Measurements from ENCODE around the gene EFCAB11.

Gene EFCAB11

GRCh38 chr14:89814126-89814525, 140.4 kb downstream of the EFCAB11 start:
- DNase-seq (ENCODE audit: low read depth in 3 of 3) = no peak

GRCh38 chr14:89813617-89814031, 140.9 kb downstream of the EFCAB11 start:
- DNase-seq (ENCODE audit: low read depth in 3 of 3) = no peak

- DNase-seq (ENCODE audit: low read depth in 3 of 3) = no peak
Observed at GRCh38 chr14:89811954-89812575, 142.5 kb downstream of the EFCAB11 start.

GRCh38 chr14:89810101-89810500, 144.4 kb downstream of the EFCAB11 start:
- no peak for DNase-seq (ENCODE audit: low read depth in 3 of 3)

GRCh38 chr14:89807892-89808291, 146.6 kb downstream of the EFCAB11 start:
- DNase-seq (ENCODE audit: low read depth in 3 of 3) = no peak

- DNase-seq (ENCODE audit: low read depth in 3 of 3) = no peak
Observed at GRCh38 chr14:89807151-89807550, 147.4 kb downstream of the EFCAB11 start.

GRCh38 chr14:89806451-89806850, 148.1 kb downstream of the EFCAB11 start:
- no peak for DNase-seq (ENCODE audit: low read depth in 3 of 3)

- no peak for DNase-seq (ENCODE audit: low read depth in 3 of 3)
Observed at GRCh38 chr14:89805501-89805900, 149.0 kb downstream of the EFCAB11 start.

GRCh38 chr14:89803542-89803941, 151.0 kb downstream of the EFCAB11 start:
- no peak for DNase-seq (ENCODE audit: low read depth in 3 of 3)

- DNase-seq (ENCODE audit: low read depth in 3 of 3) = no peak
Observed at GRCh38 chr14:89801136-89801535, 153.4 kb downstream of the EFCAB11 start.

- DNase-seq (ENCODE audit: low read depth in 3 of 3) = no peak
Observed at GRCh38 chr14:89798212-89798773, 156.2 kb downstream of the EFCAB11 start.

GRCh38 chr14:89797148-89797547, 157.4 kb downstream of the EFCAB11 start:
- no peak for DNase-seq (ENCODE audit: low read depth in 3 of 3)

- DNase-seq (ENCODE audit: low read depth in 3 of 3) = no peak
Observed at GRCh38 chr14:89794096-89794495, 160.4 kb downstream of the EFCAB11 start.

- DNase-seq (ENCODE audit: low read depth in 3 of 3) = no peak
Observed at GRCh38 chr14:89793367-89793716, 161.2 kb downstream of the EFCAB11 start.

GRCh38 chr14:89792489-89793366, 161.8 kb downstream of the EFCAB11 start:
- no peak for DNase-seq (ENCODE audit: low read depth in 3 of 3)

GRCh38 chr14:89787525-89787924, 167.0 kb downstream of the EFCAB11 start:
- no peak for DNase-seq (ENCODE audit: low read depth in 3 of 3)

- no peak for DNase-seq (ENCODE audit: low read depth in 3 of 3)
Observed at GRCh38 chr14:89781046-89781445, 173.5 kb downstream of the EFCAB11 start.

- no peak for DNase-seq (ENCODE audit: low read depth in 3 of 3)
Observed at GRCh38 chr14:89779707-89780106, 174.8 kb downstream of the EFCAB11 start.

- no peak for DNase-seq (ENCODE audit: low read depth in 3 of 3)
Observed at GRCh38 chr14:89775946-89776345, 178.6 kb downstream of the EFCAB11 start.

GRCh38 chr14:89775151-89775550, 179.4 kb downstream of the EFCAB11 start:
- DNase-seq (ENCODE audit: low read depth in 3 of 3) = no peak

- DNase-seq (ENCODE audit: low read depth in 3 of 3) = peak in 2 of 3 experiments; percentile 44 to 66
Observed at GRCh38 chr14:89773644-89774316, 180.8 kb downstream of the EFCAB11 start.

- no peak for DNase-seq (ENCODE audit: low read depth in 3 of 3)
Observed at GRCh38 chr14:89773151-89773550, 181.4 kb downstream of the EFCAB11 start.

Data from stimulated activated CD4-positive, alpha-beta T cell treated with anti-CD3 and anti-CD28 coated beads, TNF-alpha, amount 100 ng/mL, for 24 hours (primary cell).